ENCODE results near the gene LBH.

LBH gene

GRCh38 chr2:30231212-30231995, at the start of gene LBH:
TSS of gene LBH (plus strand) at chr2:30231534. CDS start at chr2:30231739, 205 bp downstream.
- in situ Hi-C loops (cut with MboI; ENCODE audit: low sequenced_read_pairs), result no loop called here

GRCh38 chr2:30184035-30184434, 47.3 kb upstream of the LBH start:
- in situ Hi-C loops (cut with MboI; ENCODE audit: low sequenced_read_pairs), result no loop called here

GRCh38 chr2:30185178-30185577, 46.2 kb upstream of the LBH start:
- in situ Hi-C loops (cut with MboI; ENCODE audit: low sequenced_read_pairs), result no loop called here

- in situ Hi-C loops (cut with MboI; ENCODE audit: low sequenced_read_pairs), result no loop called here
These were observed 43.0 kb upstream of the LBH start for GRCh38 chr2:30188292-30188691.

GRCh38 chr2:30190637-30191036, 40.7 kb upstream of the LBH start:
- in situ Hi-C loops (cut with MboI; ENCODE audit: low sequenced_read_pairs), result no loop called here

GRCh38 chr2:30191107-30191506, 40.2 kb upstream of the LBH start:
- in situ Hi-C loops (cut with MboI; ENCODE audit: low sequenced_read_pairs), result no loop called here

- in situ Hi-C loops (cut with MboI; ENCODE audit: low sequenced_read_pairs), result no loop called here
These were observed 39.5 kb upstream of the LBH start for GRCh38 chr2:30191819-30192271.

GRCh38 chr2:30192314-30192713, 39.0 kb upstream of the LBH start:
- in situ Hi-C loops (cut with MboI; ENCODE audit: low sequenced_read_pairs), result no loop called here

GRCh38 chr2:30193104-30193681, 38.1 kb upstream of the LBH start:
- in situ Hi-C loops (cut with MboI; ENCODE audit: low sequenced_read_pairs), result no loop called here

- in situ Hi-C loops (cut with MboI; ENCODE audit: low sequenced_read_pairs), result no loop called here
These were observed 36.9 kb upstream of the LBH start for GRCh38 chr2:30194421-30194820.

GRCh38 chr2:30195016-30195415, 36.3 kb upstream of the LBH start:
- in situ Hi-C loops (cut with MboI; ENCODE audit: low sequenced_read_pairs), result no loop called here

- in situ Hi-C loops (cut with MboI; ENCODE audit: low sequenced_read_pairs), result no loop called here
These were observed 33.7 kb upstream of the LBH start for GRCh38 chr2:30197570-30198192.

- in situ Hi-C loops (cut with MboI; ENCODE audit: low sequenced_read_pairs), result no loop called here
These were observed 29.3 kb upstream of the LBH start for GRCh38 chr2:30201990-30202389.

- in situ Hi-C loops (cut with MboI; ENCODE audit: low sequenced_read_pairs), result no loop called here
These were observed 28.2 kb upstream of the LBH start for GRCh38 chr2:30203156-30203555.

GRCh38 chr2:30204281-30204680, 27.1 kb upstream of the LBH start:
- in situ Hi-C loops (cut with MboI; ENCODE audit: low sequenced_read_pairs), result no loop called here

GRCh38 chr2:30205456-30205855, 25.9 kb upstream of the LBH start:
- in situ Hi-C loops (cut with MboI; ENCODE audit: low sequenced_read_pairs), result no loop called here

GRCh38 chr2:30206461-30207430, 24.6 kb upstream of the LBH start:
- in situ Hi-C loops (cut with MboI; ENCODE audit: low sequenced_read_pairs), result no loop called here

GRCh38 chr2:30208453-30208852, 22.9 kb upstream of the LBH start:
- in situ Hi-C loops (cut with MboI; ENCODE audit: low sequenced_read_pairs), result no loop called here

GRCh38 chr2:30209227-30209626, 22.1 kb upstream of the LBH start:
- in situ Hi-C loops (cut with MboI; ENCODE audit: low sequenced_read_pairs), result no loop called here

GRCh38 chr2:30213326-30213725, 18.0 kb upstream of the LBH start:
- in situ Hi-C loops (cut with MboI; ENCODE audit: low sequenced_read_pairs), result loop anchor here (10.0 kb wide), 1 partner anchor 491 kb away; no protein-coding TSS in a partner anchor

Data from HL-60/S4 treated with retinoic acid at 250 ng/mL for 4 days and 3 days (cell line).